ENCODE measurements around the gene OR52D1.

Gene OR52D1

GRCh38 chr11:5489576-5490357 lies 1.3 kb downstream of the OR52D1 start:
- no peak for TF ChIP-seq CTCF (IDR thresholded peaks at IDR 0.05; ENCODE audit: low read depth, low read length)
- in situ Hi-C loops (cut with HindIII; ENCODE audit: low sequenced_read_pairs) = no loop called here
- DNase-seq (ENCODE audit: low read depth, low spot score) = peak; percentile 3
- H3K4me3 ChIP-seq (ENCODE audit: low read depth, low read length) = no peak overlapping the region

GRCh38 chr11:5499671-5500070 lies 11.2 kb downstream of the OR52D1 start:
- in situ Hi-C loops (cut with HindIII; ENCODE audit: low sequenced_read_pairs) = no loop called here
- no peak for TF ChIP-seq CTCF (IDR thresholded peaks at IDR 0.05; ENCODE audit: low read depth, low read length)
- DNase-seq (ENCODE audit: low read depth, low spot score) = no peak
- H3K4me3 ChIP-seq (ENCODE audit: low read depth, low read length) = no peak overlapping the region

GRCh38 chr11:5500393-5500801 lies 11.9 kb downstream of the OR52D1 start:
- TF ChIP-seq CTCF (IDR thresholded peaks at IDR 0.05; ENCODE audit: low read depth, low read length) = no peak
- H3K4me3 ChIP-seq (ENCODE audit: low read depth, low read length) = no peak overlapping the region
- DNase-seq (ENCODE audit: low read depth, low spot score) = no peak
- in situ Hi-C loops (cut with HindIII; ENCODE audit: low sequenced_read_pairs) = no loop called here

GRCh38 chr11:5504403-5504921 lies 16.0 kb downstream of the OR52D1 start:
- no peak for DNase-seq (ENCODE audit: low read depth, low spot score)
- H3K4me3 ChIP-seq (ENCODE audit: low read depth, low read length) = no peak overlapping the region
- TF ChIP-seq CTCF (IDR thresholded peaks at IDR 0.05; ENCODE audit: low read depth, low read length) = no peak
- in situ Hi-C loops (cut with HindIII; ENCODE audit: low sequenced_read_pairs) = no loop called here

- TF ChIP-seq CTCF (IDR thresholded peaks at IDR 0.05; ENCODE audit: low read depth, low read length) = no peak
- H3K4me3 ChIP-seq (ENCODE audit: low read depth, low read length) = no peak overlapping the region
- DNase-seq (ENCODE audit: low read depth, low spot score) = no peak
- in situ Hi-C loops (cut with HindIII; ENCODE audit: low sequenced_read_pairs) = no loop called here
Measured at GRCh38 chr11:5505363-5506048, 17.0 kb downstream of the OR52D1 start.

- H3K4me3 ChIP-seq (ENCODE audit: low read depth, low read length) = no peak overlapping the region
- DNase-seq (ENCODE audit: low read depth, low spot score) = no peak
- in situ Hi-C loops (cut with HindIII; ENCODE audit: low sequenced_read_pairs) = no loop called here
- TF ChIP-seq CTCF (IDR thresholded peaks at IDR 0.05; ENCODE audit: low read depth, low read length) = no peak
Measured at GRCh38 chr11:5507177-5507932, 18.9 kb downstream of the OR52D1 start.

Data from astrocyte of the spinal cord (primary cell).